A204.1 (cell line): ENCODE measurements around the gene LRRC36.
"Not testable (repeated sequence)": the region's sequence is repeated elsewhere in the genome, so short reads cannot be mapped to it uniquely, and the experiment has no call there.

Experiments
- FAIRE-seq: peaks from 2 replicates; lab custom pipeline; 2012; peaks lifted over from hg19 to GRCh38; lab: Jason Lieb, UNC

The LRRC36 gene

DNA sequence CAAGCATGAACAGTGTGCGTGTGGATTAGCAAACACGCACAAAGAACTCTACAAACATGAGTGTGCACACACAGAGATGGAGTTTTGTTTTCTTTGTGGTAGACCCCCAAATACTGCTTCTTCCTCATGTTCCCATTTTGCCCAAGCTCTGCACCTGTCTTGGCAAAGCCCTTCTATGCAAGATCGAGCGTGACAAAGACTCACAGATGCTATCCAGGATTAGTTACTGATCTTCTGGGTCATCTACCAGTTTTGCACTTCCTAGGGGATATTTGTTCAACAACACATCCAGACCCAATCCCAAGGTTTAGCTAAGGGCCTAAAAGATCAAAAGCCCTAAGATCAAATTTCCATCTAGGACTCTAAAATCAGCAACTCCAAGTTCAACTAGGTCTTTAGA, 16.0 kb downstream of the LRRC36 start:
- no peak for FAIRE-seq

DNA sequence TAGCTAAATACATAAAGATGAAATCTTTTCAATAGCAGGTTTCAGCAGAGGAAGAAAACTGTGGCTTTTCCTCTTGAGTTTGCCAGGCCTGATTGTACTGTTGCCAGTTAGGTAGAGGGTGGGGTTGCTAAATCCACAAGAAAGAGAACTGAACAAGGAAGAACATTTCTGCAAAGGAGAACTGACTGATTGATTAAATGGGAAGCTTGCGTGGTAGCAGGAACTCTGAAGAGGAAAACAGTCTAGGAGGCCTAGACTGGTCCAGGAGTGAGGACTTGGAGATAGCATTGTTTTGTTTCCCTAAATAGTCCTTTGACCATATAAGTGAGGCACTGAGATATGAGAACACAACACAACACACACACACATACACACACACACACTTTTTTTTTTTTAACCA, 18.8 kb downstream of the LRRC36 start:
- no peak for FAIRE-seq

DNA sequence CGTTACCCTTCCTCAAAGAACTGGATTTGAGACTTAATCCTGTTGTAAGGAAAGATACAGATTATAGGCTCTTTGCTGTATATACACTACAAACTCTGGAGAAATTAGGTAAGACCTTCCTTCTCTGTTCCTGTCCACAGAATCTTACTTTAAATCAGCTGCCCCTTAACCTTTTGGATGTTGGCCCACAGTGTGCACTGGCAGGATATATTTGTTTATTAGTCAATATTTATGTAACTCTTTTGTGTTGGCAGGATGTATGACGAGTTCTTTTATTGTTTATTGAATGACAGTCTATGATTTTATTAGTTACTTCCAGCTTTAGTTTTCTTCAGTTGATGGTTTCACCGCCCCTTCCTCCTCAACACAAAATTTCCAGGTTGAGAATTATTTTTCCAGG, 19.7 kb downstream of the LRRC36 start:
- no peak for FAIRE-seq

DNA sequence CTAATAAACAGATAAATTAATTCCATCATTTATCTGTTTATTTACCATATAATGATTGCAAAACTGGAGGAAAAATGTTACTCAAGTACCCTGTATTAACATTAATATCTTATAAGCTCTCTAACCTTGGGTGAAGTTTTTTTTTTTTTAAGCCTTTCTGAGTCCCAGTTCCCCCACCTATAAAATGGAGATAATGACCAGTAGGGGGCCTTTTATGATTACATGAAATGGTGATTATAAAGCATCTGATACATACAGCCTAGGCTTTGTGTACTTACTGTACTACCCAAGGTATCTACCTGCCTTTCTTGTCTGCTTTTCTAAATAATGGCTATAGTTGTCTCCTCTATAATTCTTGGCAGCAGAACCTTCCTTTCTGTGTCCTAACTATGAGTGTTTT, 22.6 kb downstream of the LRRC36 start:
- FAIRE-seq = no peak

DNA sequence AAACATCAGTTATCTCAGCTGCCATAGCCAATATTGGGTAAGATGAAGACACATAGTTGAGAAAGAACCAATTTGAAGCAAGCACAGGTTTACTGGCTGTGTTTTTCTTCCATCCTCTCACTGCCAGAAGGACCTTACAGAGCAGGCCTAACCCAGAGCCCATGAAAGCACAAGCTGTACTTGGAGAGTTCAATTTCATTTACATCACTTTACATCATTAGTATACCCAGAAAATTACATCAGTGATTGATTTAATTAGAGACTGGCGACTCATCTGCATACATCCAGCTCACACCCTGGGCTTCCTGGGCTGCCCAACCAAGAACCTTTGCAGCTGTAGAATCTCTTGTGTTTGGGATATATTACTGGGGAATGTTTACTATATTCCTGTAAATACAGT, 23.7 kb downstream of the LRRC36 start:
- FAIRE-seq = no peak

DNA sequence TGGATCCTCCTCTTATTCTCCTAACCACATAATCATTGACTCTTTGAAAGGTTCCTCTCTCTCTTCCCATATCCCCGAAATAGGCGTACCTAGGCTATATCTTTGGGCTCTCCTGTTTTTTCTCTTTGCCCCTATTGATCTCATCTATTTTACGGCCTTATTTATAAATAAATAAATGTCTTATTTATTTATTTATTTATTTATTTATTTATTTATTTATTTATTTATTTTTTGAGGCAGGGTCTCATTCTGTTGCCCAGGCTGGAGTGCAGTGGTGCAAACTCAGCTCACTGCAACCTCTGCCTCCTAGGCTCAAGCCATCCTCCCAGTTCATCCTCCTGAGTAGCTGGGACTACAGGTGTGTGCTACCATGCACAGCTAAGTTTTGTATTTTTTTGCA, 25.8 kb downstream of the LRRC36 start:
- FAIRE-seq = not testable (repeated sequence)

DNA sequence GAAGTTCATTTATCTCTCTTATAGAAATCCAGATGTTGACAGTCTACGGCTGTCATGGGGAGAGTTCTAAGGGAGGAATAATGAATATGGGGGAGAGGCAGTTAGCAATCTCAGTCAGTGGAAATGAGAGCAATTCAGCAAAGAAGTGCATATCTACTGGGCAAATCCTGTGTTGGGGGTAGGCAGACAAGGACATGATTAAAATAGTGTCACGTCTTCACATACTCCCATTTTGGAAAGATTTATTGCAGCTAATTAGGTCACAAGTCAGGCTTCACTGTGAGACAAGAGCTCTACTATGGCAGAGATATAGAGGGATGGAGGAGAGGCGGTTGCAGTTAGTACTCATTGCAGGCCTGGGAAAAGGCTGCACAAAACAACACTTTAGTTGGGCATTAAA, 29.8 kb downstream of the LRRC36 start:
- FAIRE-seq = no peak

DNA sequence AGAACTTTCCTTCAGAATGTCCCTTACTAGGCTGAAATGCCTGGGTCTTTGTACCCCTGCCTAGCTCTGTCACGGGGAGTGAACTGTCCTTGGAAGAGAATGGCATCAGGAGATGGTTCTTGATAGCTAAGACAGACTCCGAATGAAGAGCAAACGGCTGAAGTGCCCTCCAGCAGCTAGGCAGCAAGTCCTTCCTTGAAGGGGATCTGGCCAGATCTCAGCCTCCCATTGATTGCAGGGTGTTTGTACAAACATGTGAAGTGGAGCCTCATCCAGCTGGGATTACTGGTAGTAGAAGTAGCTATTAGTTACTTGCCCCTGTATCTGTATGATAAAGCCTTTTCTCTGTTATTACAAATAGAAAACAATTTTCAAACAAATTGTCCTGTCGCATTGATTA, 30.9 kb downstream of the LRRC36 start:
- no peak for FAIRE-seq

DNA sequence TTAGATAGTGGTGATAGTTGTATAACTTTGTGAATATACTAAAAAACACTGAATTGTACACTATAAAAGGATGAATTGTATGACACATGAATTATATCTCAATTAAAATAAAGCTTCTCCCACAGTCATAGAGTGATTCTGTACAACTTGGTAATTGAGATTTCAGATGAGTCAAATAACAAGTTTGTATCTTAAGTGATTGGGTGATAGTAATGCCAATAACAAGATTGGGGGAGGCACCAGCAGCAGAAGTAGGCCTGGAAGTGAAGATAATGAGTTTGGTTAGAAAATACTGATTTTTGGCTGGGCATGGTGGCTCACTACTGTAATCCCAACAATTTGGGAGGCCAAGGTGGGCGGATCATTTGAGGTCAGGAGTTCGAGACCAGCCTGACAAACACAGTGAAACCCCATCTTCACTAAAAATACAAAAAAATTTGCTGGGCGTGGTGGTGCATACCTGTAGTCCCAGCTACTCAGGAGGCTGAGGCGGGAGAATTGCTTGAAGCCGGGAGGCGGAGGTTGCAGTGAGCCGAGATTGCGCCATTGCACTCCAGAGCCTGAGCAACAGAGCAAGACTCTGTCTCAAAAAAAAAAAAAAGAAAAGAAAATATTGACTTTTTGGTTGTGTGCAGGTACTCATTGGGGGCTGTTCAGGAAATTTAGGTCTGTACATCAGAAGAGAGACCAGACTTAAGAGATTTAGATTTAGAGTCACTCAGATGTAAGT, 33.1 kb downstream of the LRRC36 start:
- not testable (repeated sequence) for FAIRE-seq

DNA sequence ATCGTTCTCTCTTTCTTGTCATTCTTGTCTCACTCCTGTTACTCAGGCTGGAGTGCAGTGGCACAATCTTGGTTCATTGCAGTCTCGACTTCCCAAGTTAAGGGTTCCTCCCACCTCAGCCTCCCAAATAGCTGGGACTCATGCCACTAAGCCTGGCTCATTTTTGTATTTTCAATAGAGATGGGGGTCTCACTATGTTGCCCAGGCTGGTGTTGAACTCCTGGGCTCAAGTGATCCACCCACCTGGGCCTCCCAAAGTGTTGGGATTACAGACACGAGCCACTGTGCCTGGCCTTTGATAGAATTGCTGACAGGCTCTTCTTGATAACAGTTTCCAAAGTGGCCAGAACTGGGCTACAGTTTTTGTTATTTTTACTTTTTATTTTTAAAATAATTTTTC, 34.4 kb downstream of the LRRC36 start:
- FAIRE-seq = no peak

DNA sequence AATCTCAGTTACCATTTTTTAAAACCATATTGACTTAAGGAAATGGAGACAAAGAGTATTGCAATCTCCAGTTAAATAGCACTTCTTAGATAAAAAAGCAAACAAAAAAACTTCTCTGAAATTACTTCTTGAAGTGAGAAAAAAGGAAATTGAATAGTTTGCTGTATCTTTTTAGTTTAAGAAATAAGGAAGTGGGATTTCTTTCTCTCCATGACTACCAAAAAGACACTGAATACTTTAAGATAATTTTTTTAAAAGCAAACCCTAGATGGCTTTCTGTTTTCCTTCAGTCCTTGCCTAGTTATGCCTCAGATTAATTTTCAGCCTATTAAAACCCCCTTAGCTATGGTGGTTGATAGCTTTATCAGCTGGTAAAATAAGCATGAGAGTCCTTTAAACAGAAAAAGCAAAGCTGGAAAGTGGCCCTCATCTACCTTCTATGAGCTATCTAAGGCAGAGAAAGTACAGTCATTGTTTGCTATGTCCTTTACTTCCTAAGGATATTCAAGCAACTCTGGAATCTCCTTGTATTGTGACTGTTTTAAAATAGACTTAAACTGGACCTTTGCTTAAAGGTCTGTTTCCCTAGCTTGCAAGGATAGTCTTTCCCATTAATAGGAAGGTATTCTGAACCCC, 38.1 kb downstream of the LRRC36 start:
- no peak for FAIRE-seq

DNA sequence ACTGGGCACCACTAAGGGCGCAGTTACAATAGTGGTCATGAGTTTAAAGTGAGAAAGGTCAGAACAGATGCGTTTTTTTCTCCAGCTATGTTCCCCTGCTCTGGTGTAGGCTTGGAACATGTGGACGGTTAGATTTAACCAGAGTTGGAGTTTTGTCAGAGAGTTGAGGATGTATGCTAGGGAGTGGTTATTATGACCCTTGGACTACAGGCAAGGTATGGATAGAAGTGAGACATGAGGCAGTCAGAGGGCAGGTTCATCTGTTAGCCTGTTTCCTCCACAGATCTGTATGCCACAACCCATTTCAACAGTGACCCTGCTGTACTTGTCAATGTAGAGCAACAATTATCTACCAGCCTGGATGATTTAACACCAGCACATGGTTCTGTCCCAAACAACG, 44.0 kb downstream of the LRRC36 start:
- no peak for FAIRE-seq

DNA sequence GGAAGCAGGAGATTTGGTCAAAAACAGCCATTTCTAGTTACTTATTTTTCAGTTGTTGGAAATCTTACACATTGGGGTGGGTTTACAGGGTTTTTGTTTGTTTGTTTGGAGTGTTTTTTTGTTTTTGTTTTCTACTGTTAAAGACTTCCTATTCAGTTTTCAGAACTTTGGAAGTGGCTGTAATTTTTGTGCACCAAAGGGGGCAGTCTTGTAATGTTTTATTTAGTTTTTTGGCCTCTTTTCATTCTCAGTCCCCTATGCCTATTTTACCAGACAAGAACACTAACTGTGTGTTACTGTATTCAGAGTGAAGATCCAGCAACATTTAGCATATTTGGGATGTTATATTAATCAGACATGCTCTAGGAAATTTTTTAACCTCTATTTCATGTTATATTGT, 46.0 kb downstream of the LRRC36 start:
- FAIRE-seq = peak; percentile 55

DNA sequence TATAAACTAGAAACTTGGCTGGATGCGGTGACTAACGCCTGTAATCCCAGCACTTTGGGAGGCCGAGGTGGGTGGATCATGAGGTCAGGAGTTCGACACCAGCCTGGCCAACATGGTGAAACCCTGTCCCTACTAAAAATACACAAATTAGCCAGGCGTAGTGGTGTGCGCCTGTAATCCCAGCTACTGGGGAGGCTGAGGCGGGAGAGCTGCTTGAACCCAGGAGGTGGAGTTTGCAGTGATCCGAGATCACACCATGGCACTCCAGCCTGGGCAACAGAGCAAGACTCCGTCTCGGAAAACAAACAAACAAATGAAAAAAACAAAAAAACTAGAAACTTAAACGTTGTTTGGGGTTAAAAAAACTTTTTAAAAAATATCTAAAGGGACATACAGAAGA, 49.4 kb downstream of the LRRC36 start:
- not testable (repeated sequence) for FAIRE-seq

DNA sequence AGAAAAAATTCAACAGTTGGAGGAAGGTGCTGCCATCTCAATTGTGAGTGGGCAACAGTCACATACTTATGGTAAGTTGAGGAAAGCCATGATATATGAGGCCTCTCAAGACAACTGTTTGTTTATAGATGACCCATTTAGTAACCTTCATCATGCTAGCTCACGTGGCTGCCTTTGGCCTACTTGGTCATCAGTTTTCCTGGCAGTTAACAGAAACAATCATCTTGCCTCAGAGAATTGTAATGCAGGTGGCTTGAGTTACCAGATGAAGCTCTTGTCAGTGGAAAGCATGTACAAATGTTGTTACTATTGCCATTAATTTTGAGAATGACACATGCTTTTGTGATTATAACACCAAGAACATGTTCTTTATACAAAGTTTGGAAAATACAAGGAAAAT, 52.0 kb downstream of the LRRC36 start:
- no peak for FAIRE-seq

DNA sequence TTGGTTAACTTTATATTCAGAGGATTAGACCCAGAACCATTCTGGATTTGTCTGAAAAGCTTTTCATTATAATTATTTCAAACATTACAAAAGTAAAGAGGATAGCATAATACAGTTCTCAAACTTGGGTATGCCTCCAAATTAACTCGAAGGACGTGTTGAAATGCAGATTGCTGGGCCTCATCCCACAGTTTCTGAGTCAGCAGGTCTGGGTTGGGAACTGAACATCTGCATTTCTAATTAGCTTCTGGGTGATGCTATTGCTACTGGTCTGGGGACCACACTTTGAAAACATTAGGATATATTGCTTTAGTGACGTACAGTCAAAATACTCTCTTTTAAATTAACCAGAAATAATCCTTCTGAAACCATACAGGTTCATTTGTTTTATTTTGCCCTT, 56.7 kb downstream of the LRRC36 start:
- no peak for FAIRE-seq

DNA sequence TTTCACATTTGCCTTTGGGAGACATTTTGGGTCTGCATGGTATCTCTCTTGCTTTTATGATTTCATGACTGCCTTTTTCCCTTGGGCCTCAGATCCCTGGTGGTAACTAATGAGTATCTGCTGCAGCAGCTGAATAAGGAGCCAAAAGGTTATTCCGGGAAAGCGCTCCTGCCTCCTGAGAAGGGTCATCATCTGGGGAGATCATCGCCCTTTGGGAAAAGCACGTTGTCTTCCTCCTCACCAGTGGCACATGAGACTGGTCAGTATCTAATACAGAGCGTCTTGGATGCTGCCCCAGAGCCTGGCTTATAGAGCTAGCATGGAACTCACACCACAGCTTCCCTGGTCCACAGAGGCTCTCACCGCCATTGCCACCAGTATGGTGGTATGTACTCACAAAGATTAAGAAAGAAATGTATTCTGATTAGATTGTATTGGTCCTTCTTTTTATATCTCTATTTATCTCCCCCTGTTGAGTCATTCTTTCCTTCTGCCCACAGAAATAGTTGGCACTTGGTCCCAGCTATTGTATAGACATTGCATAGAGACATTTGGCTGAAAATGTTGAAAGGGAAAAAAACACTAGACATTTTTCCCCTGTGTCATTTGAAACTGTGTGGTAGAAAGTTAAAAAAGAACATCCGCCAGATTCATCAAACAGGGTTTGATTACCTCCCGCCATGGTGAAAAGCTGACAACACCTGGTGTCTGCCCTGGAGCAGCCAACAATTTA, 58.3 kb downstream of the LRRC36 start:
- FAIRE-seq = no peak

DNA sequence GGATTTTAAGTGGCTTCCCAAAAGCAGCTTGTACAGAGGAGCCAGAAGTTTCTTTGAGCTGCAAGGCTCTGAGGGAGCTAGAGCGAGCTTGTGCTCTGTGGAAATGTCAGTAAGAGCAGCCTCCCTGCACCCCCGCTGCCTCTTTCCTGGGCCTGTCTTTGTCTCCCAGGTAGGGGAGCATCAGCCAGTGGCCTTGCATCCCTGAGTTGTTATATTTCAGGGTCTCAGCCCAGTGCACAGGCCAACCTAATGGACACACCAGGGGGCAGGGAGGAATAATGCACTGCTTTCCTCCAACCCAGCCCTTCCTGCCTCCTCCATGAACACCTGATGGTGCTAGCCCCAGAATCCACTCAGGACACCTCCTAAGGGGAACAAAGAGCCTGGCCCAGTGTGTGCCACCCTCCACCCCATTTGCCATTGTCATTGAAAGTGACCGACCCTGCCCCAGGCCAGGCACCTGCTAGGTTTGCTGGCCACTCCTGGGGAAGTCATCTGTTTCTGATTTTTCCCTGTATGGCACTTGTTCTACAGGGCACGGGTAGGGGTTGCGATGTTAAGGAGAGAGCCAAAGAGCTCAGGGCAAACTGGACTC, 60.3 kb downstream of the LRRC36 start:
- FAIRE-seq = no peak

DNA sequence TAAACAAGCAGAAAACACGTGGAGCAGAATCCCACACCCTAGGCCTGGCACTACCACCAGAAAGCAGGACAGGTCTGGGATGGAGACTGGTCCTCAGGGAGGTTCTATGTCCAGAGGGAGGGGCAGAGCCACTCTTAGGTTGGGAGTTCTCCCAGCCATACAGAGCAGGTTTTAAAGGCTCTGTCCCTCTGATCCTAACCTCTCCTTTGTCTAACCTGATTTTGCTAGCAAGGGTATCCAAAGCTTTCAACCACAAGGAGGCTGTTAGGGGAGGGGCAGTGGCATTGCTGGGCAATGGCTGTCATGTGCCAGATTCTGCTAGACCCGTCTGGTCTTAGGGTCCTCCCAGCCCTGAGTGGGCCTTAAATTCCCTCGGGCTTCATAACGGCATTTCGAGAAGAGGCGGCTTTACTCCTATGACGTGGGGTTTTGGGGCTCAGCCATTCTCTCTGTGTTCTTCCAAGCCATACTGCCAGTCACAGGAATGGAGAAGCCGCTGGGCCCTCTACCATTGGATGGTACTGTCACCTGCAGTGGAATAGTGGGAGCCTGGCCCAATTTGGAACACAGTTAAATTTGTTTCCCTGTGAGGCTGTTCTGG, 61.0 kb downstream of the LRRC36 start:
- no peak for FAIRE-seq

DNA sequence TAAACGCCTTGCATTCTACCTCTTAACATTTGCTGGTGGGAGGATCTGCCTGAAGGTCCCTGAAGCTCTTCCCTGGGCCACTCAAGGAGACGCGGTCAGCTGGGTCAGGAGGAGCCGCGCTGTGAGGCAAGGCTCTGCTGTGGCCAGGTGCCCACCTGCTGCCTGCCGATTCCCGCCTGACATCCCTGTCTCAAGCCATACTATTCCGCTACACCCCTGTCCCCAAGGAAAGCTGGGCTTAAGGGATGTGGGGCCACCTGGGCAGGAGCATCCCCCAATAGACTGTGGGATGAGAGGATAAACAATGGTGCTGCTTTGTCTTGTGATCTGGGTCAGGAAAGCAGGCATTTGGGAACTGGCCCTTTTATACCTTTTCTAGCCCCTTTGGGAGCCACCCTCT, 61.6 kb downstream of the LRRC36 start:
- no peak for FAIRE-seq

DNA sequence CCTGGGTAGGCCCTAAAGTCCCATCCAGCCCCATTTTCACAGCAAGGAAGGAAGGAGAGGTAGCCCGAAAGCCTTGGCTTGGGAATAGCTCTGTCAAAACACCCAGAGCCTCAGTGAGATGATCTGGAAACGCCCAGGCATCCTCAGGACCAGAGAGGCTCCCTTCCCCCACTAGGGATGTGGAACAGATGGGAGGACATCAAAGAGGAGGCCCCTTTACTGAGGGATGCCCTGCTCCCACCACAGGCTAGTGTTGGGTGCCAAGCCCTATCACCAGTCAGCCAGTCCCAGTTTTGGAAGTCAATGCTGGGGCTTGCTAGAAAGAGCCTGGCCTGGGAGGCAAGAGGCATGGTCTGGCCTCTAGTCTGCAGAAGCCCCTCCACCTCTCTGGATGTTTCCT, 62.0 kb downstream of the LRRC36 start:
- FAIRE-seq = no peak

DNA sequence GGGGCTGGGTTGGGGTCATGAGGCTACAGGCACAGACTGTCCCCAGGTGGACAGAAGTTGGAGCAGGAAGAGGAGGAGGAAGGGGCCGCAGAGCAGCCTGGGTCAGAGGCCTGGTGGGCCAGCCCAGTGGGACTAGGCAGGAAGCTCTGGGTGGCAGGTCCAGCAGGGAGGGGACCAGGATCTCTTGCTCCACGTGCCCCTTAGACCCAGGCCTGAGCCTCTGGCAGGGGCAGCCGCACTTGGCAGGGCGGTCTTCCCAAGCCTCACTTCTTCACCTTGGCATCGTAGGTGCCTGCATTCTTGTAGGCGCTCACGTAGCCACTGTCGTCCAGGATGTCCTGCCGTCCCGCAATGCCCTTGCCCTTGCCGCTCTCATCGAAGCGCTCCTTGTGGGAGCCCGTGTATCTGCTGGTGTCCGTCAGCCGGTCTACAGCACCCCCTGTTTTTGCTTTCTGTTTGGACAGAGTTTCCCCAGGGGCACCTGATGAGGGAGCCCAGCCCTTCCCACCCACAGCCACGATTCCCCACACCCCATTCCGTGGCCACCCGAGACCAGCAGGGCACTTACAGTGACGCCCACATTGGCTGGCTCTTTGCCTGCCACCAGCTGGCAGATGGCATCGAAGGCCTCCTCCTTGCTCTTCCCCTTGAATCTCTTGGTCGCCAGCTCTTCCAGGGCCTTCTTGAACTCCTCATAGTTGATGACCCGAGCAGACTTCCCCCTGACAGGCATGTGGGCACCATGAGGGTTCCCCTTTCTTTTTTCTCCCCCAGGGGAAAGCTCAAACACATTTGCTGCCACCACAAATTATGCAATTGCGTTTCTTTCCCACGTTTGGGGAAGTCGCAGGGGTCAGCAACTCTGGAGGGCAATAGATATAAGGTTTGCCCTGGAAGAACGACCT, 63.5 kb downstream of the LRRC36 start:
- no peak for FAIRE-seq
